ENCODE data around the gene KCNK17. TPM values are rescaled to one million over a fixed set of nuclear protein-coding genes. Genes with fewer than 3 reads are reported as not detected.
A peak's percentile ranks its signal among the peaks of the same experiment; 100 is the strongest.

KCNK17 gene
- total RNA-seq, 1 experiment from 2014 or later = 1.2 TPM

DNA sequence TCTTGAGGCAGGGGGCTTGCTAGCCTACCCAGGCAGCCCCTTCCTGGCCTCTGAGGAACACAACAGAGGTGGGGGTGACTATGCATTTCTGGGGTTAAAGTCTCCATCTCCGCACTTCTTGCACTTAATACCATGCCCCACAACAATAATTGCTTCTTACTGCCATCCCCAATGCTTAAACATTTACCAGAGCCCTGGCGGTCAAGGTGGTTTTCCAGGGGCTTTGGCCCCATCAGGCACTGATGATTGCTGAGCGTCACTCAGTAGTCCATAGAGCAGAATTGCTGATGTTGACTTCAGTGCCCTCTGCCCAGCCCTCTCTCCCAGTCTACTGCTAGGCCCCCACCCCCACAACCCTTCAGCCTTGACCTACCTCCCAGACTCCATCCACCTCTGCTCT, 52.5 kb downstream of the KCNK17 start:
- WGBS (ENCODE audit: extremely low coverage, insufficient read length, low lambda C conversion rate) = no CpG with 5 or more reads among the region's 3 CpGs
- H3K4me3 Mint-ChIP-seq = no peak overlapping the region
- H3K27ac Mint-ChIP-seq = peak overlapping the region in 1 of 3 experiments; percentile 88; a peak in 2 of 7 replicates

More for the DNA sequence above, 52.5 kb downstream of the KCNK17 start:
- H2BK20ac ChIP-seq (ENCODE audit: low read depth, low read length, poor library complexity, severe bottlenecking) = no peak overlapping the region
- no peak overlapping the region for H2AK5ac ChIP-seq (ENCODE audit: insufficient read length, low read length)
- no peak overlapping the region for H3K14ac ChIP-seq (ENCODE audit: insufficient read depth, low read length)
- H2BK12ac ChIP-seq (ENCODE audit: insufficient read length, low read depth, low read length) = no peak overlapping the region
- H3K79me2 ChIP-seq (ENCODE audit: insufficient read depth, low read length) = no peaks in the 10 kb centered on the region
- H3K23ac ChIP-seq (ENCODE audit: insufficient read length, low read depth, low read length) = no peak overlapping the region
- no peaks in the 10 kb centered on the region for H3K79me1 ChIP-seq (ENCODE audit: insufficient read depth, low read depth, low read length, poor library complexity, severe bottlenecking)
- H3K23me2 ChIP-seq (ENCODE audit: insufficient read length, low read depth, low read length, poor library complexity, severe bottlenecking) = no peaks in the 10 kb centered on the region
- DNase-seq = no peak
- H3K9me3 ChIP-seq (ENCODE audit: control insufficient read depth, low read depth, low read length) = no peaks in the 10 kb centered on the region
- H4K8ac ChIP-seq (replicated peaks; ENCODE audit: insufficient read length, low read depth, low read length) = no peak overlapping the region
- H3K4me2 ChIP-seq (ENCODE audit: insufficient read depth, insufficient read length, low read length) = no peak overlapping the region
- H4K5ac ChIP-seq (ENCODE audit: insufficient read length, low read depth, low read length) = no peak overlapping the region
- H3K4me1 Mint-ChIP-seq = peaks cover 39 to 42% of the 10 kb centered on the region in 2 experiments
- no peak overlapping the region for H3K9ac ChIP-seq (ENCODE audit: extremely low read depth, insufficient read length, low read length)
- no peak overlapping the region for H2BK5ac ChIP-seq (ENCODE audit: insufficient read length, low read length)
- no peak overlapping the region for H2BK120ac ChIP-seq (ENCODE audit: low read depth, low read length, poor library complexity, severe bottlenecking)
- H4K91ac ChIP-seq (ENCODE audit: insufficient read length, low read depth, low read length) = no peak overlapping the region
- H4K20me1 ChIP-seq (ENCODE audit: control insufficient read depth, insufficient read depth, insufficient read length) = no peaks in the 10 kb centered on the region
- H3K4me1 ChIP-seq (ENCODE audit: insufficient read depth, low read length) = peaks cover 6% of the 10 kb centered on the region; the same call in 1 of the 2 replicates
- peaks cover 0 to 3% (median 2%) of the 10 kb centered on the region in 3 experiments; a peak in 1 of 7 replicates for H3K36me3 Mint-ChIP-seq (ENCODE audit: insufficient read depth in 1 of 3, low read depth in 3 of 3)
- H3T11ph ChIP-seq (ENCODE audit: low read length) = no peak overlapping the region
- H2BK15ac ChIP-seq (ENCODE audit: low read depth, low read length) = no peak overlapping the region
- no peaks in the 10 kb centered on the region for H3K27me3 Mint-ChIP-seq (ENCODE audit: low read depth)
- H3K27me3 ChIP-seq (ENCODE audit: insufficient read depth, low read length) = no peaks in the 10 kb centered on the region
- no peak overlapping the region for H3K56ac ChIP-seq (ENCODE audit: insufficient read length, low read depth, low read length)
- TF ChIP-seq, protein P1, sequence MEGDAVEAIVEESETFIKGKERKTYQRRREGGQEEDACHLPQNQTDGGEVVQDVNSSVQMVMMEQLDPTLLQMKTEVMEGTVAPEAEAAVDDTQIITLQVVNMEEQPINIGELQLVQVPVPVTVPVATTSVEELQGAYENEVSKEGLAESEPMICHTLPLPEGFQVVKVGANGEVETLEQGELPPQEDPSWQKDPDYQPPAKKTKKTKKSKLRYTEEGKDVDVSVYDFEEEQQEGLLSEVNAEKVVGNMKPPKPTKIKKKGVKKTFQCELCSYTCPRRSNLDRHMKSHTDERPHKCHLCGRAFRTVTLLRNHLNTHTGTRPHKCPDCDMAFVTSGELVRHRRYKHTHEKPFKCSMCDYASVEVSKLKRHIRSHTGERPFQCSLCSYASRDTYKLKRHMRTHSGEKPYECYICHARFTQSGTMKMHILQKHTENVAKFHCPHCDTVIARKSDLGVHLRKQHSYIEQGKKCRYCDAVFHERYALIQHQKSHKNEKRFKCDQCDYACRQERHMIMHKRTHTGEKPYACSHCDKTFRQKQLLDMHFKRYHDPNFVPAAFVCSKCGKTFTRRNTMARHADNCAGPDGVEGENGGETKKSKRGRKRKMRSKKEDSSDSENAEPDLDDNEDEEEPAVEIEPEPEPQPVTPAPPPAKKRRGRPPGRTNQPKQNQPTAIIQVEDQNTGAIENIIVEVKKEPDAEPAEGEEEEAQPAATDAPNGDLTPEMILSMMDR (conservative IDR thresholded peaks at IDR 0.05) = no peak
- H3K9me3 Mint-ChIP-seq = peaks cover 0 to 4% of the 10 kb centered on the region in 2 experiments; a peak in 1 of 5 replicates
- no peak overlapping the region for H2AFZ ChIP-seq (ENCODE audit: low read length)
- no peak overlapping the region for H3K27ac ChIP-seq (ENCODE audit: insufficient read length, low read depth, low read length)
- H3K4ac ChIP-seq (ENCODE audit: low read depth, low read length) = no peak overlapping the region
- no peak overlapping the region for H3K18ac ChIP-seq (ENCODE audit: insufficient read length, low read depth, low read length)

Data from H9 (cell line).